GM18517 (cell line): ENCODE data around the gene RELT.

Experiments
- ATAC-seq: cut with Tn5 transposase; IDR thresholded peaks from one replicate; pipeline ENCODE4 v1.9.1; 2021; ENCODE audit warnings: mild to moderate bottlenecking, moderate library complexity; ENCODE audit not compliant: unreplicated experiment

Gene RELT

GRCh38 chr11:73346186-73346935, 29.8 kb upstream of the RELT start:
- no peak for ATAC-seq

- no peak for ATAC-seq
Observed at GRCh38 chr11:73347067-73347466, 29.1 kb upstream of the RELT start.

GRCh38 chr11:73348838-73349237, 27.4 kb upstream of the RELT start:
- ATAC-seq: no peak

- ATAC-seq: no peak
Observed at GRCh38 chr11:73349633-73350032, 26.6 kb upstream of the RELT start.

GRCh38 chr11:73350908-73351636, 25.1 kb upstream of the RELT start:
- no peak for ATAC-seq

GRCh38 chr11:73353422-73353821, 22.8 kb upstream of the RELT start:
- no peak for ATAC-seq

- no peak for ATAC-seq
Observed at GRCh38 chr11:73355109-73355508, 21.1 kb upstream of the RELT start.

- ATAC-seq: no peak
Observed at GRCh38 chr11:73356979-73357860, 19.0 kb upstream of the RELT start.

- no peak for ATAC-seq
Observed at GRCh38 chr11:73358071-73358470, 18.1 kb upstream of the RELT start.

GRCh38 chr11:73359341-73359740, 16.9 kb upstream of the RELT start:
- ATAC-seq: no peak

- no peak for ATAC-seq
Observed at GRCh38 chr11:73359930-73360742, 16.1 kb upstream of the RELT start.

GRCh38 chr11:73360743-73361369, 15.3 kb upstream of the RELT start:
- no peak for ATAC-seq

GRCh38 chr11:73361953-73362776, 14.0 kb upstream of the RELT start:
- no peak for ATAC-seq

GRCh38 chr11:73363147-73363546, 13.1 kb upstream of the RELT start:
- no peak for ATAC-seq

- no peak for ATAC-seq
Observed at GRCh38 chr11:73365352-73366264, 10.6 kb upstream of the RELT start.

- ATAC-seq: no peak
Observed at GRCh38 chr11:73366265-73366610, 10.0 kb upstream of the RELT start.

GRCh38 chr11:73366953-73367352, 9.2 kb upstream of the RELT start:
- ATAC-seq: no peak

GRCh38 chr11:73367482-73368024, 8.6 kb upstream of the RELT start:
- no peak for ATAC-seq
